GM12878 (cell line): ENCODE data around the gene LDHAL6B. TPM values are rescaled to one million over a fixed set of nuclear protein-coding genes. Genes with fewer than 3 reads are reported as not detected.
A peak's percentile ranks its signal among the peaks of the same experiment; 100 is the strongest.

Source experiments
- ATAC-seq: fragments of 200-7000 bp; cut with Tn5 transposase; 3 replicates; pipeline ENCODE4 v1.9.1; 2020; ENCODE audit warnings: mild to moderate bottlenecking, moderate library complexity
- BruUV-seq: library from RNA; stranded (reverse); fragments of 400-500 nt; replicated peaks from 2 replicates; lab custom pipeline; 2021; lab: Mats Ljungman, UMichigan
- CTCF ChIA-PET: fragments of 300-600 bp; sonication (Branson Sonifier 250); formaldehyde crosslinking; extraction: SDS; loops from one replicate; lab custom pipeline; 2021; ENCODE audit warnings: inconsistent platforms; lab: Yijun Ruan, JAX
- POLR2A ChIA-PET: fragments of 350-600 bp; formaldehyde crosslinking; extraction: SDS; loops from one replicate; lab custom pipeline; 2021; ENCODE audit warnings: inconsistent platforms; lab: Charles Lee
- RAD21 ChIA-PET: fragments of 300-600 bp; sonication (Branson Sonifier 250); formaldehyde crosslinking; loops from one replicate; lab custom pipeline; 2023; ENCODE audit warnings: antibody characterized with exemption; ENCODE audit not compliant: unreplicated experiment; lab: Charles Lee
- SMC1A ChIA-PET: fragments of 300-600 bp; sonication (Branson Sonifier 250); formaldehyde crosslinking; loops from one replicate; lab custom pipeline; 2023; ENCODE audit not compliant: unreplicated experiment, uncharacterized antibody; lab: Charles Lee
- DNase-seq: peaks from one replicate; pipeline ENCODE4 v3.0.0-alpha.2; 2011; ENCODE audit warnings: low read depth, low spot score
- FAIRE-seq: peaks from 3 replicates; lab custom pipeline; 2011; peaks lifted over from hg19 to GRCh38; lab: Jason Lieb, UNC
- H2AFZ ChIP-seq: 2 replicates; pipeline ENCODE4 v1.6.0; 2011; ENCODE audit warnings: low read depth, low read length, control low read depth; ENCODE audit not compliant: control insufficient read depth
- H3K27ac ChIP-seq: 2 replicates; pipeline ENCODE4 v1.5.1; 2011; ENCODE audit warnings: control low read depth; ENCODE audit not compliant: control insufficient read depth, insufficient read depth
- H3K27me3 ChIP-seq, 2 experiments: replicated peaks in 1 of 2; 2 replicates each; pipeline versions ENCODE4 v1.6.0 to v1.6.1; 2011; ENCODE audit warnings: low read length in 1 of 2; ENCODE audit not compliant: control insufficient read depth in 2 of 2, insufficient read depth in 2 of 2
- H3K36me3 ChIP-seq, 2 experiments: 2 replicates each; pipeline ENCODE4 v1.5.1; 2011; ENCODE audit warnings: low read length in 1 of 2; ENCODE audit not compliant: control insufficient read depth in 2 of 2, insufficient read depth in 2 of 2
- H3K4me1 ChIP-seq: 2 replicates; pipeline ENCODE4 v1.6.1; 2011; ENCODE audit warnings: mild to moderate bottlenecking, low read length, moderate library complexity, mixed read lengths; ENCODE audit not compliant: control insufficient read depth, insufficient read depth
- H3K4me2 ChIP-seq: 2 replicates; pipeline ENCODE4 v1.6.0; 2011; ENCODE audit warnings: control low read depth; ENCODE audit not compliant: control insufficient read depth, insufficient read depth
- H3K4me3 ChIP-seq: fragments of 200-600 bp; sonication (generic); 2 replicates; pipeline ENCODE4 v1.5.1; 2016
- H3K79me2 ChIP-seq: 2 replicates; pipeline ENCODE4 v1.6.0; 2011; ENCODE audit warnings: low read length; ENCODE audit not compliant: control insufficient read depth, insufficient read depth
- H3K9ac ChIP-seq: 2 replicates; pipeline ENCODE4 v1.8.0; 2011; ENCODE audit warnings: low read length, control low read depth, mixed read lengths; ENCODE audit not compliant: control insufficient read depth, insufficient read depth
- H3K9me3 ChIP-seq: replicated peaks from 3 replicates; pipeline ENCODE4 v1.5.1; 2011; ENCODE audit warnings: mild to moderate bottlenecking, low read length; ENCODE audit not compliant: control insufficient read depth, insufficient read depth
- H4K20me1 ChIP-seq: 2 replicates; pipeline ENCODE4 v1.6.0; 2011; ENCODE audit not compliant: control insufficient read depth, insufficient read depth
- CEBPZ ChIP-seq: fragments of 150-350 bp; IDR thresholded peaks from 2 replicates; pipeline ENCODE4 v1.6.1; 2016; ENCODE audit warnings: low read depth, low read length
- POLR2AphosphoS5 ChIP-seq: IDR thresholded peaks from 2 replicates; pipeline ENCODE4 v1.6.1; 2011; ENCODE audit warnings: mild to moderate bottlenecking, low read length, inconsistent platforms
- WGBS: methylation state at CpG from one replicate; pipeline ENCODE4 v1.1.6; 2016; ENCODE audit warnings: low lambda C conversion rate; ENCODE audit not compliant: insufficient replicate concordance, insufficient coverage; ENCODE audit errors: missing lambda C conversion rate; 5-methylcytosine and 5-hydroxymethylcytosine counted together
- in situ Hi-C: fragments of 300-500 bp; cut with MboI; formaldehyde crosslinking; loops from 9 replicates; pipeline ENCODE4 v1.14.3; 2018; ENCODE audit warnings: mixed read lengths
- intact Hi-C: fragments of 100-400 bp; cut with micrococcal nuclease; formaldehyde crosslinking; loops from one replicate; pipeline ENCODE4 v1.14.2; 2022; ENCODE audit not compliant: unreplicated experiment
- polyA plus RNA-seq, 11 experiments: library from polyadenylated mRNA; depleted of rRNA in 4 of 11; unstranded in 6 of 11; stranded (reverse) in 5 of 11; fragments of >200 nt; fragmentation: Nextera tagmentation in 4 of 11; fragmentation: Illumina TruSeq in 1 of 11; extraction: Ambion mirVana in 4 of 11; extraction: Trizol in 1 of 11; gene quantifications; 1 replicate in 1 of 11; 2 replicates in 10 of 11; pipeline versions ENCODE4 v1.2.1 to v1.2.3, GENCODE V29; 2011 to 2016; ENCODE audit warnings: inconsistent platforms in 2 of 11, missing spikeins in 2 of 11, low read depth in 1 of 11
- total RNA-seq, 4 experiments: library from RNA; depleted of rRNA in 3 of 4; stranded (reverse); fragments of >200 nt in 3 of 4; fragmentation: Illumina TruSeq in 1 of 4; extraction: Trizol in 1 of 4; gene quantifications; 2 replicates each; pipeline versions ENCODE4 v1.2.1 to v1.2.3, GENCODE V29; 2013 to 2021

Gene LDHAL6B
- total and polyA plus RNA-seq, 10 of the 15 experiments (the other 5 are each of a cell fraction or from before 2014, with no cell fraction given), result 0.33 to 0.66 TPM; not detected in 8

GRCh38 chr15:59222906-59223550, 16.4 kb downstream of the LDHAL6B start:
- Histone ChIP-seq H3K9me3 (no peaks in the 10 kb centered on the region), H4K20me1 (no peaks in the 10 kb centered on the region), H3K27me3 (no peaks in the 10 kb centered on the region), H3K9ac (no peak overlapping the region), H3K79me2 (no peaks in the 10 kb centered on the region), H3K36me3 (peaks cover 20 to 45% of the 10 kb centered on the region in 2 experiments), H2AFZ (no peak overlapping the region), H3K4me3 (no peak overlapping the region), H3K4me2 (no peak overlapping the region), H3K4me1 (no peaks in the 10 kb centered on the region), H3K27ac (no peak overlapping the region)
- intact Hi-C loops (no loop called here), in situ Hi-C loops (no loop called here)
- TF ChIP-seq CEBPZ, result no peak
- peak; percentile 52; the same call in 1 of the 2 replicates for TF ChIP-seq POLR2AphosphoS5
- DNase-seq (no peak), ATAC-seq (no peak), FAIRE-seq (no peak)
- CTCF ChIA-PET, result interaction anchor here (0.6 kb wide), 1 partner anchor 22 kb away, joined by 3 read pairs; no protein-coding TSS in a partner anchor
- TSS peak; percentile 2 for BruUV-seq
- SMC1A ChIA-PET, result interaction anchor here (0.7 to 1.2 kb wide), 4 partner anchors 10 to 78 kb away, joined by 3 to 4 read pairs (median 3); no protein-coding TSS in a partner anchor
- POLR2A ChIA-PET, result no interaction called here
- WGBS, result 89% methylated on average over 11 of the region's 11 CpGs
- RAD21 ChIA-PET, result interaction anchor here (0.9 kb wide), 1 partner anchor 150 kb away, joined by 3 read pairs; the partner anchor contains the start of gene MYO1E
